Measurements from ENCODE around the gene EMX1. TPM values are rescaled to one million over a fixed set of nuclear protein-coding genes. Genes with fewer than 3 reads are reported as not detected.

Gene EMX1
- total RNA-seq, 1 experiment from 2014 or later = 0.72 TPM

DNA sequence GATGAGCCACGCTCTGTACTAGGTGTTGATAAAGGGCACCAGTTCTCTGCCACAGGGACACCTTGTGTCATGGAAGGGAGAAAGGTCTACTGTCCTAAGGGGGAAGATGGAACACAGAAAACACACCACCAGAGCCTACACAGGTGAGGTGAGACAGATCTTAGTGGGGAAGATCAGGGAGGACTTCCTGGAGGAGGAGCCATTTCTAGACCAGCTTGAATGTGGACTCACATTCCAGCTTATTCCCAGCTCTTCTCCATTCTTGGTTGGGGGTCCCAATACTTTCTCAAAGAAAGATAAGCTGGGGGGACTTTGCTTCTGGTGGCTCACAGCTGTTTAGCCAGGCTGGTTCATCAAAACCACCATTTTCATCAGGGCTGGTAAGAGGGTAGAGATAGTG is 36.2 kb downstream of the EMX1 start:
- WGBS (ENCODE audit: extremely low coverage, insufficient read length, low lambda C conversion rate) = no CpG with 5 or more reads among the region's 1 CpG
- Histone ChIP-seq H3K4ac (ENCODE audit: low read depth, low read length) (no peak overlapping the region), H4K5ac (ENCODE audit: insufficient read length, low read depth, low read length) (no peak overlapping the region), H3K23me2 (ENCODE audit: insufficient read length, low read depth, low read length, poor library complexity, severe bottlenecking) (no peaks in the 10 kb centered on the region), H3K4me2 (ENCODE audit: insufficient read depth, insufficient read length, low read length) (no peak overlapping the region), H3K23ac (ENCODE audit: insufficient read length, low read depth, low read length) (no peak overlapping the region), H3K9me3 (ENCODE audit: control insufficient read depth, low read depth, low read length) (no peaks in the 10 kb centered on the region), H4K20me1 (ENCODE audit: control insufficient read depth, insufficient read depth, insufficient read length) (no peaks in the 10 kb centered on the region), H3K9ac (ENCODE audit: extremely low read depth, insufficient read length, low read length) (no peak overlapping the region), H2BK15ac (ENCODE audit: low read depth, low read length) (no peak overlapping the region), H3K56ac (ENCODE audit: insufficient read length, low read depth, low read length) (no peak overlapping the region), H2AFZ (ENCODE audit: low read length) (no peak overlapping the region), H3K79me1 (ENCODE audit: insufficient read depth, low read depth, low read length, poor library complexity, severe bottlenecking) (no peaks in the 10 kb centered on the region), H3K14ac (ENCODE audit: insufficient read depth, low read length) (no peak overlapping the region), H4K91ac (ENCODE audit: insufficient read length, low read depth, low read length) (peak overlapping the region; percentile 45), H3T11ph (ENCODE audit: low read length) (no peak overlapping the region), H2BK20ac (ENCODE audit: low read depth, low read length, poor library complexity, severe bottlenecking) (no peak overlapping the region), H3K27me3 (ENCODE audit: insufficient read depth, low read length) (no peaks in the 10 kb centered on the region), H2AK5ac (ENCODE audit: insufficient read length, low read length) (no peak overlapping the region), H3K27ac (ENCODE audit: insufficient read length, low read depth, low read length) (no peak overlapping the region), H4K8ac (replicated peaks; ENCODE audit: insufficient read length, low read depth, low read length) (no peak overlapping the region), H3K4me1 (ENCODE audit: insufficient read depth, low read length) (peaks cover 7% of the 10 kb centered on the region; the same call in 1 of the 2 replicates), H3K18ac (ENCODE audit: insufficient read length, low read depth, low read length) (no peak overlapping the region), H3K79me2 (ENCODE audit: insufficient read depth, low read length) (no peaks in the 10 kb centered on the region), H2BK120ac (ENCODE audit: low read depth, low read length, poor library complexity, severe bottlenecking) (no peak overlapping the region), H2BK12ac (ENCODE audit: insufficient read length, low read depth, low read length) (peak overlapping the region; percentile 5), H2BK5ac (ENCODE audit: insufficient read length, low read length) (no peak overlapping the region)
- Mint-ChIP-seq H3K27me3 (ENCODE audit: low read depth) (peaks cover 5% of the 10 kb centered on the region), H3K27ac (peak overlapping the region in 1 of 3 experiments; percentile 46; a peak in 1 of 7 replicates), H3K4me1 (peaks cover 47% of the 10 kb centered on the region in 2 experiments), H3K9me3 (no peaks in the 10 kb centered on the region), H3K4me3 (no peak overlapping the region), H3K36me3 (ENCODE audit: insufficient read depth in 1 of 3, low read depth in 3 of 3) (peaks cover 9 to 15% (median 14%) of the 10 kb centered on the region in 3 experiments; a peak in 6 of 7 replicates)
- no peak for TF ChIP-seq CTCF (conservative IDR thresholded peaks at IDR 0.05)
- no peak for DNase-seq
